HepG2 (cell line): Measurements from ENCODE around the gene NMRAL1. TPM values are rescaled to one million over a fixed set of nuclear protein-coding genes. Genes with fewer than 3 reads are reported as not detected.
A peak's percentile ranks its signal among the peaks of the same experiment; 100 is the strongest.

Experiments
- ETV6 ChIP-seq: sonication (generic); formaldehyde crosslinking; conservative IDR thresholded peaks from 2 replicates; pipeline ENCODE4 v1.4.0; 2020; ENCODE audit warnings: missing genetic modification reagents
- KDM1A ChIP-seq: IDR thresholded peaks from 2 replicates; pipeline ENCODE4 v1.6.1; 2016; ENCODE audit warnings: missing compliant biosample characterization
- KDM5B ChIP-seq: sonication (generic); formaldehyde crosslinking; IDR thresholded peaks from 2 replicates; pipeline ENCODE4 v1.4.0; 2020; ENCODE audit warnings: missing genetic modification reagents, mild to moderate bottlenecking, borderline replicate concordance
- NFE2L2 ChIP-seq: fragments of 150-350 bp; IDR thresholded peaks from 2 replicates; pipeline ENCODE4 v1.6.1; 2014; ENCODE audit warnings: low read length
- NFIB ChIP-seq: sonication (generic); formaldehyde crosslinking; IDR thresholded peaks from 2 replicates; pipeline ENCODE4 v1.9.0; 2021; ENCODE audit warnings: missing genetic modification reagents, mild to moderate bottlenecking, borderline replicate concordance
- POLR2AphosphoS2 ChIP-seq: IDR thresholded peaks from 2 replicates; pipeline ENCODE4 v1.6.1; 2011; ENCODE audit warnings: low read depth, low read length, improper control_type of control experiment
- RELA ChIP-seq: sonication (generic); formaldehyde crosslinking; IDR thresholded peaks from 2 replicates; pipeline ENCODE4 v1.4.0; 2020; ENCODE audit warnings: missing genetic modification reagents
- RFX5 ChIP-seq: IDR thresholded peaks from 2 replicates; pipeline ENCODE4 v1.6.1; 2011; ENCODE audit warnings: low read depth, low read length, improper control_type of control experiment
- RXRB ChIP-seq: IDR thresholded peaks from 2 replicates; pipeline ENCODE4 v1.6.1; 2016; ENCODE audit warnings: borderline replicate concordance, missing genetic modification reagents, missing compliant biosample characterization
- SP4 ChIP-seq: sonication (generic); formaldehyde crosslinking; IDR thresholded peaks from 2 replicates; pipeline ENCODE4 v1.8.1; 2023; ENCODE audit warnings: mild to moderate bottlenecking, missing genetic modification reagents
- ZNF564 ChIP-seq: sonication (generic); formaldehyde crosslinking; IDR thresholded peaks from 2 replicates; pipeline ENCODE4 v1.8.1; 2023; ENCODE audit warnings: mild to moderate bottlenecking, missing genetic modification reagents
- polyA plus RNA-seq, 8 experiments: library from polyadenylated mRNA; depleted of rRNA in 3 of 8; stranded (reverse) in 7 of 8; unstranded in 1 of 8; fragments of >200 nt; fragmentation: Illumina TruSeq in 4 of 8; extraction: Trizol in 4 of 8; gene quantifications; 2 replicates each; pipeline versions ENCODE4 v1.2.1 to v1.2.3, GENCODE V29; 2011 to 2016; ENCODE audit warnings: low read depth in 4 of 8, missing spikeins in 1 of 8, mixed read lengths in 1 of 8; ENCODE audit not compliant: insufficient read depth in 1 of 8
- total RNA-seq, 5 experiments: library from RNA; depleted of rRNA; stranded (reverse); fragments of >200 nt; fragmentation: Illumina TruSeq; extraction: Trizol; gene quantifications; 2 replicates each; pipeline ENCODE4 v1.2.3, GENCODE V29; 2016; ENCODE audit warnings: low read depth in 1 of 5
- TF ChIP-seq, protein P1 (sequence below): sonication (generic); formaldehyde crosslinking; IDR thresholded peaks from 2 replicates; pipeline ENCODE4 v1.4.0; 2020; ENCODE audit warnings: missing genetic modification reagents; ENCODE audit errors: not compliant biosample characterization
- TF ChIP-seq, protein P2 (sequence below): sonication (generic); formaldehyde crosslinking; IDR thresholded peaks from 2 replicates; pipeline ENCODE4 v1.4.0; 2020; ENCODE audit warnings: mild to moderate bottlenecking, missing genetic modification reagents
- TF ChIP-seq, protein P3 (sequence below): sonication (generic); formaldehyde crosslinking; IDR thresholded peaks from 2 replicates; pipeline ENCODE4; 2020; ENCODE audit warnings: missing genetic modification reagents, mild to moderate bottlenecking, borderline replicate concordance
- TF ChIP-seq, protein P4 (sequence below): sonication (generic); formaldehyde crosslinking; IDR thresholded peaks from 2 replicates; pipeline ENCODE4 v1.4.0; 2020; ENCODE audit warnings: missing genetic modification reagents
- TF ChIP-seq, protein P5 (sequence below): sonication (generic); formaldehyde crosslinking; IDR thresholded peaks from 2 replicates; pipeline ENCODE4 v1.5.0; 2020; ENCODE audit warnings: missing genetic modification reagents, mild to moderate bottlenecking, borderline replicate concordance
- TF ChIP-seq, protein P6 (sequence below): sonication (generic); formaldehyde crosslinking; IDR thresholded peaks from 2 replicates; pipeline ENCODE4 v1.5.0; 2020; ENCODE audit warnings: mild to moderate bottlenecking, missing genetic modification reagents

The NMRAL1 gene
- total and polyA plus RNA-seq, 2 of the 13 experiments (the other 11 are each of a cell fraction or from before 2014, with no cell fraction given), result 30.8 to 33.1 TPM

DNA sequence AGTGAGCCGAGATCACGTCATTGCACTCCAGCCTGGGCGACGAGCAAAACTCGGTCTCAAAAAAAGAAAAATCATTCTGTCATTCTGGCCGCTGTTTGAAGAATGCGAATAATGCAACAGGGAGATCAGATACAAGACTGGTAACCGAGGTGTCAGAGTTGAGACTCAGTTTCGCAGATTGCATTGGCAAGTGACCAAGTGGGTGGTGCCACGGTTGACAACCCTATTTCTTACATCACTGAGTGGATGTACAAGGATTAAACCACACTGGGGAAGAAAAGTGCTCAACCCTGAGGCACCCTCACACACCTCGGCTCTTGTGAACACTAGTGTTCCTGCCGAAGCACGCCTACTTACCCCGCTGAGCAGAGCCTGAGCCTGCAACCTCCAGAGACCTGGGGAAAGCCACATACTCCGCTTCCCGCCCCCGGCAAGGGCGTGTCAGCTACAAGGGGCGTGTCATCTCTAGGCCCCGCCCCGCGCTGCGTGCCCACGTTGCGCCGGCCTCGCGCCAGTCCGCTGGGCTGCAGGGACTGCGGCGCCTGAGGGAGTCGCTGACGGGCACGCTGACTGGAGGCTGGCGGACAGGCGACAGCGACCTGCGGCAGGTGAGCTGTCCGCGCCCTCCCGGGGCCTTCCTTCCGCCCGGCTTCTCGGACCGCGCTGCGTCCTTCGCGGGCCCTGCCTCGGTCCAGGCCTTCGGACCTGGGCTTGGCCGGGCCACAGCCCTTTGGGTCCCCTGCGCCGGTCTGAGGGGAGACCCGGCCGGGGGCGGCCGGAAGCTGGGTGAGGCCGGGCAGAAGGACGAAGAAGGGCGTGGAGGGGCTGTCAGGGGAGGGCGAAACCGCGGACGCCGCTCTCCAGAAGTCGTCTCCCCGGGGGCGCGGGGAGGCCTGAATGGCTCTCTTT is 1.7 kb upstream of the NMRAL1 start, which contains the start of gene HMOX2 (continued):
- TF ChIP-seq, protein P1, sequence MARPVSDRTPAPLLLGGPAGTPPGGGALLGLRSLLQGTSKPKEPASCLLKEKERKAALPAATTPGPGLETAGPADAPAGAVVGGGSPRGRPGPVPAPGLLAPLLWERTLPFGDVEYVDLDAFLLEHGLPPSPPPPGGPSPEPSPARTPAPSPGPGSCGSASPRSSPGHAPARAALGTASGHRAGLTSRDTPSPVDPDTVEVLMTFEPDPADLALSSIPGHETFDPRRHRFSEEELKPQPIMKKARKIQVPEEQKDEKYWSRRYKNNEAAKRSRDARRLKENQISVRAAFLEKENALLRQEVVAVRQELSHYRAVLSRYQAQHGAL (CRISPR knock-in tag), result no peak
- TF ChIP-seq KDM5B (CRISPR knock-in tag) (peak; percentile 94), KDM1A (CRISPR knock-in tag) (no peak), RELA (no peak), RFX5 (peak; percentile 34; the same call in 1 of the 2 replicates), ZNF564 (peak; percentile 90; the same call in 1 of the 2 replicates), RXRB (CRISPR knock-in tag) (peak; percentile 64; the same call in 1 of the 2 replicates), ETV6 (CRISPR knock-in tag) (peak; percentile 71), NFIB (CRISPR knock-in tag) (no peak), SP4 (peak; percentile 99), NFE2L2 (no peak), POLR2AphosphoS2 (no peak)
- TF ChIP-seq, protein P2, sequence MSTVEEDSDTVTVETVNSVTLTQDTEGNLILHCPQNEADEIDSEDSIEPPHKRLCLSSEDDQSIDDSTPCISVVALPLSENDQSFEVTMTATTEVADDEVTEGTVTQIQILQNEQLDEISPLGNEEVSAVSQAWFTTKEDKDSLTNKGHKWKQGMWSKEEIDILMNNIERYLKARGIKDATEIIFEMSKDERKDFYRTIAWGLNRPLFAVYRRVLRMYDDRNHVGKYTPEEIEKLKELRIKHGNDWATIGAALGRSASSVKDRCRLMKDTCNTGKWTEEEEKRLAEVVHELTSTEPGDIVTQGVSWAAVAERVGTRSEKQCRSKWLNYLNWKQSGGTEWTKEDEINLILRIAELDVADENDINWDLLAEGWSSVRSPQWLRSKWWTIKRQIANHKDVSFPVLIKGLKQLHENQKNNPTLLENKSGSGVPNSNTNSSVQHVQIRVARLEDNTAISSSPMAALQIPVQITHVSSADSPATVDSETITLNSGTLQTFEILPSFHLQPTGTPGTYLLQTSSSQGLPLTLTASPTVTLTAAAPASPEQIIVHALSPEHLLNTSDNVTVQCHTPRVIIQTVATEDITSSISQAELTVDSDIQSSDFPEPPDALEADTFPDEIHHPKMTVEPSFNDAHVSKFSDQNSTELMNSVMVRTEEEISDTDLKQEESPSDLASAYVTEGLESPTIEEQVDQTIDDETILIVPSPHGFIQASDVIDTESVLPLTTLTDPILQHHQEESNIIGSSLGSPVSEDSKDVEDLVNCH (CRISPR knock-in tag), result no peak
- TF ChIP-seq, protein P3, sequence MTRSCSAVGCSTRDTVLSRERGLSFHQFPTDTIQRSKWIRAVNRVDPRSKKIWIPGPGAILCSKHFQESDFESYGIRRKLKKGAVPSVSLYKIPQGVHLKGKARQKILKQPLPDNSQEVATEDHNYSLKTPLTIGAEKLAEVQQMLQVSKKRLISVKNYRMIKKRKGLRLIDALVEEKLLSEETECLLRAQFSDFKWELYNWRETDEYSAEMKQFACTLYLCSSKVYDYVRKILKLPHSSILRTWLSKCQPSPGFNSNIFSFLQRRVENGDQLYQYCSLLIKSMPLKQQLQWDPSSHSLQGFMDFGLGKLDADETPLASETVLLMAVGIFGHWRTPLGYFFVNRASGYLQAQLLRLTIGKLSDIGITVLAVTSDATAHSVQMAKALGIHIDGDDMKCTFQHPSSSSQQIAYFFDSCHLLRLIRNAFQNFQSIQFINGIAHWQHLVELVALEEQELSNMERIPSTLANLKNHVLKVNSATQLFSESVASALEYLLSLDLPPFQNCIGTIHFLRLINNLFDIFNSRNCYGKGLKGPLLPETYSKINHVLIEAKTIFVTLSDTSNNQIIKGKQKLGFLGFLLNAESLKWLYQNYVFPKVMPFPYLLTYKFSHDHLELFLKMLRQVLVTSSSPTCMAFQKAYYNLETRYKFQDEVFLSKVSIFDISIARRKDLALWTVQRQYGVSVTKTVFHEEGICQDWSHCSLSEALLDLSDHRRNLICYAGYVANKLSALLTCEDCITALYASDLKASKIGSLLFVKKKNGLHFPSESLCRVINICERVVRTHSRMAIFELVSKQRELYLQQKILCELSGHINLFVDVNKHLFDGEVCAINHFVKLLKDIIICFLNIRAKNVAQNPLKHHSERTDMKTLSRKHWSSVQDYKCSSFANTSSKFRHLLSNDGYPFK (CRISPR knock-in tag), result peak; percentile 24; the same call in 1 of the 2 replicates
- TF ChIP-seq, protein P4, sequence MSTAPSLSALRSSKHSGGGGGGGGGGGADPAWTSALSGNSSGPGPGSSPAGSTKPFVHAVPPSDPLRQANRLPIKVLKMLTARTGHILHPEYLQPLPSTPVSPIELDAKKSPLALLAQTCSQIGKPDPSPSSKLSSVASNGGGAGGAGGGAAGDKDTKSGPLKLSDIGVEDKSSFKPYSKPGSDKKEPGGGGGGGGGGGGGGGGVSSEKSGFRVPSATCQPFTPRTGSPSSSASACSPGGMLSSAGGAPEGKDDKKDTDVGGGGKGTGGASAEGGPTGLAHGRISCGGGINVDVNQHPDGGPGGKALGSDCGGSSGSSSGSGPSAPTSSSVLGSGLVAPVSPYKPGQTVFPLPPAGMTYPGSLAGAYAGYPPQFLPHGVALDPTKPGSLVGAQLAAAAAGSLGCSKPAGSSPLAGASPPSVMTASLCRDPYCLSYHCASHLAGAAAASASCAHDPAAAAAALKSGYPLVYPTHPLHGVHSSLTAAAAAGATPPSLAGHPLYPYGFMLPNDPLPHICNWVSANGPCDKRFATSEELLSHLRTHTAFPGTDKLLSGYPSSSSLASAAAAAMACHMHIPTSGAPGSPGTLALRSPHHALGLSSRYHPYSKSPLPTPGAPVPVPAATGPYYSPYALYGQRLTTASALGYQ (CRISPR knock-in tag), result peak; percentile 54; the same call in 1 of the 2 replicates
- TF ChIP-seq, protein P5, sequence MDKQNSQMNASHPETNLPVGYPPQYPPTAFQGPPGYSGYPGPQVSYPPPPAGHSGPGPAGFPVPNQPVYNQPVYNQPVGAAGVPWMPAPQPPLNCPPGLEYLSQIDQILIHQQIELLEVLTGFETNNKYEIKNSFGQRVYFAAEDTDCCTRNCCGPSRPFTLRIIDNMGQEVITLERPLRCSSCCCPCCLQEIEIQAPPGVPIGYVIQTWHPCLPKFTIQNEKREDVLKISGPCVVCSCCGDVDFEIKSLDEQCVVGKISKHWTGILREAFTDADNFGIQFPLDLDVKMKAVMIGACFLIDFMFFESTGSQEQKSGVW (CRISPR knock-in tag), result peak; percentile 70; the same call in 1 of the 2 replicates
- TF ChIP-seq, protein P6, sequence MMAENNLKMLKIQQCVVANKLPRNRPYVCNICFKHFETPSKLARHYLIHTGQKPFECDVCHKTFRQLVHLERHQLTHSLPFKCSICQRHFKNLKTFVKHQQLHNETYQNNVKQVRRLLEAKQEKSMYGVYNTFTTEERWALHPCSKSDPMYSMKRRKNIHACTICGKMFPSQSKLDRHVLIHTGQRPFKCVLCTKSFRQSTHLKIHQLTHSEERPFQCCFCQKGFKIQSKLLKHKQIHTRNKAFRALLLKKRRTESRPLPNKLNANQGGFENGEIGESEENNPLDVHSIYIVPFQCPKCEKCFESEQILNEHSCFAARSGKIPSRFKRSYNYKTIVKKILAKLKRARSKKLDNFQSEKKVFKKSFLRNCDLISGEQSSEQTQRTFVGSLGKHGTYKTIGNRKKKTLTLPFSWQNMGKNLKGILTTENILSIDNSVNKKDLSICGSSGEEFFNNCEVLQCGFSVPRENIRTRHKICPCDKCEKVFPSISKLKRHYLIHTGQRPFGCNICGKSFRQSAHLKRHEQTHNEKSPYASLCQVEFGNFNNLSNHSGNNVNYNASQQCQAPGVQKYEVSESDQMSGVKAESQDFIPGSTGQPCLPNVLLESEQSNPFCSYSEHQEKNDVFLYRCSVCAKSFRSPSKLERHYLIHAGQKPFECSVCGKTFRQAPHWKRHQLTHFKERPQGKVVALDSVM (CRISPR knock-in tag), result peak; percentile 78
